PC-3 (cell line): ENCODE results near the gene TBC1D32. TPM values are rescaled to one million over a fixed set of nuclear protein-coding genes. Genes with fewer than 3 reads are reported as not detected.
"Not testable (repeated sequence)": the region's sequence is repeated elsewhere in the genome, so short reads cannot be mapped to it uniquely, and the experiment has no call there.

ENCODE experiments used
- ATAC-seq: fragments of 200-7000 bp; cut with Tn5 transposase; 2 replicates; pipeline ENCODE4 v1.9.1; 2020; ENCODE audit warnings: mild to moderate bottlenecking, moderate library complexity
- BruUV-seq: library from RNA; stranded (reverse); fragments of 400-500 nt; replicated peaks from 2 replicates; lab custom pipeline; 2021; lab: Mats Ljungman, UMichigan
- CTCF ChIA-PET: fragments of 300-600 bp; sonication (Branson Sonifier 250); formaldehyde crosslinking; loops from one replicate; lab custom pipeline; 2022; ENCODE audit warnings: antibody characterized with exemption; lab: Charles Lee
- POLR2A ChIA-PET: fragments of 300-600 bp; sonication (Branson Sonifier 250); formaldehyde crosslinking; loops from one replicate; lab custom pipeline; 2022; ENCODE audit warnings: antibody characterized with exemption; ENCODE audit not compliant: unreplicated experiment; lab: Charles Lee
- DNase-seq: peaks from one replicate; pipeline ENCODE4 v3.0.0-alpha.2; 2015
- H2AFZ ChIP-seq: fragments of 300-600 bp; sonication (generic); 2 replicates; pipeline ENCODE4 v1.6.0; 2016; ENCODE audit warnings: antibody characterized with exemption, low read length
- H3F3A ChIP-seq: fragments of 300-600 bp; sonication (generic); one replicate; pipeline ENCODE4 v1.6.0; 2017; ENCODE audit warnings: antibody characterized with exemption, low read length, control low read depth, mild to moderate bottlenecking; ENCODE audit not compliant: unreplicated experiment
- H3K27ac ChIP-seq: fragments of 300-600 bp; sonication (generic); 2 replicates; pipeline ENCODE4 v1.5.1; 2016; ENCODE audit warnings: mild to moderate bottlenecking, low read length
- H3K27me3 ChIP-seq: fragments of 300-600 bp; sonication (generic); 2 replicates; pipeline ENCODE4 v1.6.1; 2016; ENCODE audit warnings: low read length, mixed read lengths
- H3K36me3 ChIP-seq: fragments of 300-600 bp; sonication (generic); 2 replicates; pipeline ENCODE4 v1.6.1; 2016; ENCODE audit warnings: low read depth, mixed run types, low read length, mixed read lengths
- H3K4me1 ChIP-seq: fragments of 300-600 bp; sonication (generic); 2 replicates; pipeline ENCODE4 v1.5.1; 2016; ENCODE audit warnings: low read length; ENCODE audit not compliant: insufficient read depth
- H3K4me2 ChIP-seq: fragments of 300-600 bp; sonication (generic); 2 replicates; pipeline ENCODE4 v1.6.0; 2016; ENCODE audit warnings: low read length
- H3K4me3 ChIP-seq: fragments of 300-600 bp; sonication (generic); 2 replicates; pipeline ENCODE4 v1.5.1; 2016; ENCODE audit warnings: mild to moderate bottlenecking, low read length, mixed read lengths
- H3K79me2 ChIP-seq: fragments of 300-600 bp; sonication (generic); 2 replicates; pipeline ENCODE4 v1.6.1; 2017; ENCODE audit warnings: low read length, mixed read lengths
- H3K9ac ChIP-seq: fragments of 300-600 bp; sonication (generic); 2 replicates; pipeline ENCODE4 v1.6.0; 2016; ENCODE audit warnings: mild to moderate bottlenecking, low read length
- H3K9me2 ChIP-seq: fragments of 300-600 bp; sonication (generic); replicated peaks from 2 replicates; pipeline ENCODE4 v1.6.1; 2016; ENCODE audit warnings: mixed run types, low read length, mixed read lengths
- H3K9me3 ChIP-seq: fragments of 300-600 bp; sonication (generic); 2 replicates; pipeline ENCODE4 v1.6.1; 2016; ENCODE audit warnings: low read length, mixed read lengths
- H4K20me1 ChIP-seq: fragments of 300-600 bp; sonication (generic); 2 replicates; pipeline ENCODE4 v1.6.1; 2016; ENCODE audit warnings: low read length, mixed read lengths
- CTCF ChIP-seq: fragments of 300-600 bp; sonication (generic); conservative IDR thresholded peaks from 2 replicates; pipeline ENCODE4 v1.5.1; 2017; ENCODE audit warnings: antibody characterized with exemption, low read depth, mild to moderate bottlenecking, low read length
- EZH2 ChIP-seq: fragments of 300-600 bp; sonication (generic); IDR thresholded peaks from one replicate; pipeline ENCODE4 v1.6.1; 2017; ENCODE audit warnings: antibody characterized with exemption, mild to moderate bottlenecking, low read length; ENCODE audit not compliant: unreplicated experiment
- EZH2phosphoT487 ChIP-seq: fragments of 300-600 bp; sonication (generic); IDR thresholded peaks from 2 replicates; pipeline ENCODE4 v1.6.1; 2018; ENCODE audit warnings: mild to moderate bottlenecking, antibody characterized with exemption, low read length, borderline replicate concordance
- intact Hi-C: fragments of 100-400 bp; cut with micrococcal nuclease; formaldehyde crosslinking; loops from 2 replicates; pipeline ENCODE4 v1.9.0; 2023
- total RNA-seq: library from RNA; depleted of rRNA; stranded (reverse); fragments of >200 nt; gene quantifications from 2 replicates; pipeline ENCODE4 v1.2.3, GENCODE V29; 2014

The TBC1D32 gene
- total RNA-seq, 1 experiment from 2014 or later, result 2.7 TPM

- Histone ChIP-seq H3K79me2 (no peaks in the 10 kb centered on the region), H3K4me3 (no peak overlapping the region), H3K27me3 (no peaks in the 10 kb centered on the region), H3K4me2 (no peak overlapping the region), H3K9me2 (no peaks in the 10 kb centered on the region), H4K20me1 (no peaks in the 10 kb centered on the region), H3F3A (no peaks in the 10 kb centered on the region), H3K4me1 (peaks cover 10% of the 10 kb centered on the region; the same call in 1 of the 2 replicates), H3K9me3 (no peaks in the 10 kb centered on the region), H3K36me3 (no peaks in the 10 kb centered on the region), H3K9ac (no peak overlapping the region), H3K27ac (no peak overlapping the region), H2AFZ (no peak overlapping the region)
- CTCF ChIA-PET, result no interaction called here
- intact Hi-C loops, result no loop called here
- TF ChIP-seq EZH2phosphoT487 (no peak), EZH2 (no peak), CTCF (no peak)
- ATAC-seq, result no peak
- POLR2A ChIA-PET, result no interaction called here
- BruUV-seq, result no TSS peak
- DNase-seq, result no peak
Measured at GRCh38 chr6:121338366-121338765, 4.1 kb upstream of the TBC1D32 start.

GRCh38 chr6:121335087-121336008 lies 1.1 kb upstream of the TBC1D32 start:
- Histone ChIP-seq H3K4me3 (peak overlapping the region; percentile 98), H3K27me3 (no peaks in the 10 kb centered on the region), H3K9ac (peak overlapping the region; percentile 84), H3K36me3 (no peaks in the 10 kb centered on the region), H3K9me2 (no peaks in the 10 kb centered on the region), H2AFZ (peak overlapping the region; percentile 100), H3K9me3 (no peaks in the 10 kb centered on the region), H3K4me1 (peaks cover 10% of the 10 kb centered on the region; the same call in 1 of the 2 replicates), H3F3A (no peaks in the 10 kb centered on the region), H3K4me2 (peak overlapping the region; percentile 100), H4K20me1 (no peaks in the 10 kb centered on the region), H3K27ac (0 out of 2 replicates have a peak overlapping the region, but pooled peaks have one; percentile 44), H3K79me2 (no peaks in the 10 kb centered on the region)
- intact Hi-C loops, result no loop called here
- no TSS peak for BruUV-seq
- TF ChIP-seq EZH2 (no peak), EZH2phosphoT487 (no peak), CTCF (no peak)
- CTCF ChIA-PET, result interaction anchor here (0.6 kb wide), 1 partner anchor 40 kb away, joined by 3 read pairs; no protein-coding TSS in a partner anchor
- no peak for DNase-seq
- peak; percentile 5 for ATAC-seq
- POLR2A ChIA-PET, result interaction anchor here (0.7 kb wide), 2 partner anchors 424 to 1063 kb away, joined by 3 read pairs; no protein-coding TSS in a partner anchor

- H3K27ac ChIP-seq, H3K9me3 ChIP-seq, H3K79me2 ChIP-seq, H3K36me3 ChIP-seq, intact Hi-C loops, H3K27me3 ChIP-seq, H4K20me1 ChIP-seq, H3K9me2 ChIP-seq, POLR2A ChIA-PET, CTCF ChIA-PET, ATAC-seq, DNase-seq, H3F3A ChIP-seq, BruUV-seq, H3K9ac ChIP-seq: not testable (repeated sequence)
- peak overlapping the region; percentile 100 for H3K4me2 ChIP-seq
- H3K4me1 ChIP-seq, result peaks cover 10% of the 10 kb centered on the region; the same call in 1 of the 2 replicates
- H3K4me3 ChIP-seq, result peak overlapping the region; percentile 98
- peak overlapping the region; percentile 100 for H2AFZ ChIP-seq
Measured at GRCh38 chr6:121333694-121334093, 586 bp downstream of the TBC1D32 start.
